ENCODE data around the gene ELMO1.

ELMO1 gene

DNA sequence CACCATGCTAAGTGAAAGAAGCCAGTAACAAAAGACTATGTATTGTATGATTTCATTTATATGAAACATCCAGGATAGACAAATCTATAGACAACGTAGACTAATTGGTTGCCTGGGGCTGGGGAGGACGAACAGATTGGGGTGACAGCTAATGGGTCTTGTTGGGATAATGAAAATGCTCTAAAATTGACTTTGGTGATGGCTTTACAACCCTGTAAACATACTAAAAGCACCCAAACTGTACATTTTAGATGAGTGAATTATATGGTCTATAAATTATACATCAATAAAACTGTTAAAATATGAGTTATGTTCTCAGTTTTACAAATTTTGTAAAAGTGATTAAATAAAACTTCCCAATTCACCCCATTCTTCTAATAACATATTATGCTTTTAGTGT lies 261.5 kb downstream of the ELMO1 start:
- no peak for DNase-seq (ENCODE audit: low spot score)
- POLR2A ChIA-PET (ENCODE audit: low non-redundant PET) = no interaction called here
- no peak overlapping the region for H3K27ac ChIP-seq
- TF ChIP-seq, protein P1, sequence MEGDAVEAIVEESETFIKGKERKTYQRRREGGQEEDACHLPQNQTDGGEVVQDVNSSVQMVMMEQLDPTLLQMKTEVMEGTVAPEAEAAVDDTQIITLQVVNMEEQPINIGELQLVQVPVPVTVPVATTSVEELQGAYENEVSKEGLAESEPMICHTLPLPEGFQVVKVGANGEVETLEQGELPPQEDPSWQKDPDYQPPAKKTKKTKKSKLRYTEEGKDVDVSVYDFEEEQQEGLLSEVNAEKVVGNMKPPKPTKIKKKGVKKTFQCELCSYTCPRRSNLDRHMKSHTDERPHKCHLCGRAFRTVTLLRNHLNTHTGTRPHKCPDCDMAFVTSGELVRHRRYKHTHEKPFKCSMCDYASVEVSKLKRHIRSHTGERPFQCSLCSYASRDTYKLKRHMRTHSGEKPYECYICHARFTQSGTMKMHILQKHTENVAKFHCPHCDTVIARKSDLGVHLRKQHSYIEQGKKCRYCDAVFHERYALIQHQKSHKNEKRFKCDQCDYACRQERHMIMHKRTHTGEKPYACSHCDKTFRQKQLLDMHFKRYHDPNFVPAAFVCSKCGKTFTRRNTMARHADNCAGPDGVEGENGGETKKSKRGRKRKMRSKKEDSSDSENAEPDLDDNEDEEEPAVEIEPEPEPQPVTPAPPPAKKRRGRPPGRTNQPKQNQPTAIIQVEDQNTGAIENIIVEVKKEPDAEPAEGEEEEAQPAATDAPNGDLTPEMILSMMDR (conservative IDR thresholded peaks at IDR 0.05; ENCODE audit: low read depth) = no peak
- CTCF ChIA-PET = no interaction called here

DNA sequence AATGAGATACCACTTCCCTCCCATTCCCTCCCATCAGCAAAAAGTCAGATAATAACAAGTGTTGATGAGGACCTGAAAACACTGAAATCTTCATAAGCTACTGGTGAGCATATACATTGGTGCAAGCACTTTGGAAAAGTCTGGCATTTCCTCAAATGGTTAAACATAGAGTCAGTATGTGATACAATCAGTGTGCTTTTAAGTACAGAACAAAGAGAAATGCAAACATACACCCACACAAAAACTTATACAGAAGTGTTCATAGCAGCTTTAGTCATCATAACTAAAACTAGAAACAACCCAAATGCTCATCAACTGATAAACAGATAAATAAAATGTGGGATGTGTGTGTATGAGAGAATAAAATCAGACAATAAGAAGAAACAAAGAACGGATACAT lies 261.9 kb downstream of the ELMO1 start:
- no peak for DNase-seq (ENCODE audit: low spot score)
- CTCF ChIA-PET = interaction anchor here (0.7 kb wide), 1 partner anchor 9 kb away, joined by 4 read pairs; no protein-coding TSS in a partner anchor
- H3K27ac ChIP-seq = no peak overlapping the region
- TF ChIP-seq, protein P1 (conservative IDR thresholded peaks at IDR 0.05; ENCODE audit: low read depth) = no peak
- POLR2A ChIA-PET (ENCODE audit: low non-redundant PET) = no interaction called here

DNA sequence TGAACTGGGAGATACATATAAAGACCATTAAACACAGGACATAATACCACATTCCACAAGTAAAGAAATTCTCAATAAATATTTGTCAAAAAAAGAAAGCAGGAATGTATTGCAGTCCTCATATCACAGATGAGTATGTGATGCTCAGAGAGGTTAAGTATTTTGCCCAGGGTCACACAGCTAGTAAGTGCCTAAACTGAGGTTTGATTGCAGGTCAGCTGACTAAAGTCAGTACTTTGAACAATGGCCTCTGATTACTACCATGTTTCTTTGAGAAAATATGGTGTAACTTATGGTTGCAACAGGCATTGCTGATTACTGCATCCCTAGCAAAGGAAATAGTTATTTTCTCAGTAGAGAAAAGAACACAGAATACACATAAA lies 267.1 kb downstream of the ELMO1 start:
- POLR2A ChIA-PET (ENCODE audit: low non-redundant PET) = interaction anchor here (0.6 kb wide), 1 partner anchor 215 kb away, joined by 4 read pairs; no protein-coding TSS in a partner anchor
- CTCF ChIA-PET = interaction anchor here (0.6 to 4.3 kb wide), 24 partner anchors 8 to 1817 kb away, joined by 3 to 67 read pairs (median 4); no protein-coding TSS in a partner anchor
- no peak overlapping the region for H3K27ac ChIP-seq
- TF ChIP-seq, protein P1 (conservative IDR thresholded peaks at IDR 0.05; ENCODE audit: low read depth) = no peak
- DNase-seq (ENCODE audit: low spot score) = no peak

DNA sequence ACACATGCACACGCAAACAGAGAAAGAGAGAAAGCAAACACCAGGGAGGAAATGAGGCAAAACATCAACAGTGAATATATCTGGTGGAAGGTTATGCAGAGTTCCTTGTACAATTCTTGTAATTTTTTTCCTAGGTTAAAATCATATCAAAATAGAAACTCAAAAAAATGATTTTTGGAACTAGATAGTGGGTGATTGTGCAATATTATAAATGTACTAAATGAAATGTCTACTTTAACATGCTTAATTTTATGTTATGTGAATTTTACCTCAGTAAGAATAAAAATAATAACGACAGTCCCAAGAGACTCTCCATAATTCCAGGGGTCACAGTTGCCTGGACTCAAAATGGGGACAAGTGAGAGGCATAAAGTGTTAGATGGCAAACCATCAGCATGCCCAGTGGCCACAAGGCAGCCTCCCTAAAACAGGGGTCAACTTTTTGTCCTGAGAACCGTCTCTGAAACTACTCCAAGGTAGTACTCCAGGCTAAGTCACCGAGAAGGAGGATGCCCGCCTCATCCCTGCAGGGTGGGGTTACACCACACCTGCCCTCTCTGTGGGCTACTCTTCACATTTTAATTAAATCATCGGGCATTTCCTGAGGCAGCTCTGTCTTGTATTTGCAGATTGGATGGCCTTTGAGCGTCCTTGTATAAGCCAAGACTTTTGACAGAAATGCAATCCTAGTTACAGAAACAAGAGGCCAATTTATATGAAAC lies 267.7 kb downstream of the ELMO1 start:
- ChIA-PET POLR2A (ENCODE audit: low non-redundant PET) (no interaction called here), CTCF (interaction anchor here (0.6 to 4.3 kb wide), 17 partner anchors 14 to 705 kb away, joined by 3 to 67 read pairs (median 5); no protein-coding TSS in a partner anchor)
- TF ChIP-seq, protein P1 (conservative IDR thresholded peaks at IDR 0.05; ENCODE audit: low read depth) = no peak
- no peak for DNase-seq (ENCODE audit: low spot score)
- H3K27ac ChIP-seq = no peak overlapping the region

DNA sequence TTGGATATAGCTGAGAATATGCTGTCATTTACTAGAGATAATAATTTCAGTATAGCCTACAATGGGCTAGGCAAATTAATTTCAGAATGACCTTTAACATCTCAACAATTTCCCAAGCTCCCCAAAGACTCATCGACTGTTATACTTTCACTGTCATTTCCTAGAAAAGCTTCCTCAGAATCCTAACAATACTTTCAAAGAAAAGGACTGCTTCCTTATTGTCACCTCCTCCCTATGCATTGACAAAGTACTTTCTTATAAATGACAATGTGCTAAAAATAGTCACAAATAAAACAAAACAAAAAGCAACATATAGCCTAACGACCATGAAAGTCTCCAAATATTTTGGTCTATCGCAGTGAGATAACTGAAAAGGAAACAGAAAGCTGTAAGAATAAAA lies 272.6 kb downstream of the ELMO1 start:
- ChIA-PET POLR2A (ENCODE audit: low non-redundant PET) (no interaction called here), CTCF (interaction anchor here (0.8 to 1.0 kb wide), 2 partner anchors 209 to 688 kb away, joined by 3 to 5 read pairs; no protein-coding TSS in a partner anchor)
- TF ChIP-seq, protein P1 (conservative IDR thresholded peaks at IDR 0.05; ENCODE audit: low read depth) = no peak

DNA sequence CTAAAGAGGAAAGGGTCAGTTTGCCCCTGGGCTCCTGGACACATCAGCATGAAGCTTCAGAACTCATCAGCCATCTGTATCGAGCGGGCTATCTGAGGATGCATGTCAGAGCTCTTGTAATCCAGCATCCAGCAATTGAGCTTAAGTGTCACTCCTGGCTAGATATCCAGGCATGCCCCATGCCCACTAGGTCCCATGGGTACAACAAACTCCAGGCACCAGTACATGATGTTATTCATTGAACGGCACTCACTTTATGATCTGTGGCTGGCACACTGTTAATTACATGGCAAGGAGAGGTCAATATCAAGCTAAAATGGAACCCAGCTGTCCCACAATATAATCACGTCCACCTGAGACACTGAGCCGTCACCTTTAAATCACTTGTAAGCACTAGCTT lies 274.2 kb downstream of the ELMO1 start:
- no peak overlapping the region for H3K27ac ChIP-seq
- DNase-seq (ENCODE audit: low spot score) = no peak
- POLR2A ChIA-PET (ENCODE audit: low non-redundant PET) = no interaction called here
- CTCF ChIA-PET = interaction anchor here (0.6 kb wide), 1 partner anchor 206 kb away, joined by 3 read pairs; no protein-coding TSS in a partner anchor
- TF ChIP-seq, protein P1 (conservative IDR thresholded peaks at IDR 0.05; ENCODE audit: low read depth) = no peak

More for the DNA sequence above, 272.6 kb downstream of the ELMO1 start:
- no peak for DNase-seq (ENCODE audit: low spot score)
- H3K27ac ChIP-seq = no peak overlapping the region
